Measurements from ENCODE around the gene PITPNM1.
"Not testable (repeated sequence)": the region's sequence is repeated elsewhere in the genome, so short reads cannot be mapped to it uniquely, and the experiment has no call there.

The PITPNM1 gene

GRCh38 chr11:67516806-67517205 lies 11.6 kb upstream of the PITPNM1 start:
- H3K27ac ChIP-seq = no peak overlapping the region
- TF ChIP-seq ZFX (IDR thresholded peaks at IDR 0.05) = no peak
- TF ChIP-seq, protein P1, sequence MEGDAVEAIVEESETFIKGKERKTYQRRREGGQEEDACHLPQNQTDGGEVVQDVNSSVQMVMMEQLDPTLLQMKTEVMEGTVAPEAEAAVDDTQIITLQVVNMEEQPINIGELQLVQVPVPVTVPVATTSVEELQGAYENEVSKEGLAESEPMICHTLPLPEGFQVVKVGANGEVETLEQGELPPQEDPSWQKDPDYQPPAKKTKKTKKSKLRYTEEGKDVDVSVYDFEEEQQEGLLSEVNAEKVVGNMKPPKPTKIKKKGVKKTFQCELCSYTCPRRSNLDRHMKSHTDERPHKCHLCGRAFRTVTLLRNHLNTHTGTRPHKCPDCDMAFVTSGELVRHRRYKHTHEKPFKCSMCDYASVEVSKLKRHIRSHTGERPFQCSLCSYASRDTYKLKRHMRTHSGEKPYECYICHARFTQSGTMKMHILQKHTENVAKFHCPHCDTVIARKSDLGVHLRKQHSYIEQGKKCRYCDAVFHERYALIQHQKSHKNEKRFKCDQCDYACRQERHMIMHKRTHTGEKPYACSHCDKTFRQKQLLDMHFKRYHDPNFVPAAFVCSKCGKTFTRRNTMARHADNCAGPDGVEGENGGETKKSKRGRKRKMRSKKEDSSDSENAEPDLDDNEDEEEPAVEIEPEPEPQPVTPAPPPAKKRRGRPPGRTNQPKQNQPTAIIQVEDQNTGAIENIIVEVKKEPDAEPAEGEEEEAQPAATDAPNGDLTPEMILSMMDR (conservative IDR thresholded peaks at IDR 0.05) = no peak

- TF ChIP-seq, protein P1 (conservative IDR thresholded peaks at IDR 0.05) = no peak
- TF ChIP-seq ZFX (IDR thresholded peaks at IDR 0.05) = no peak
- no peak overlapping the region for H3K27ac ChIP-seq
These were observed 9.0 kb upstream of the PITPNM1 start for GRCh38 chr11:67514116-67514515.

DNA sequence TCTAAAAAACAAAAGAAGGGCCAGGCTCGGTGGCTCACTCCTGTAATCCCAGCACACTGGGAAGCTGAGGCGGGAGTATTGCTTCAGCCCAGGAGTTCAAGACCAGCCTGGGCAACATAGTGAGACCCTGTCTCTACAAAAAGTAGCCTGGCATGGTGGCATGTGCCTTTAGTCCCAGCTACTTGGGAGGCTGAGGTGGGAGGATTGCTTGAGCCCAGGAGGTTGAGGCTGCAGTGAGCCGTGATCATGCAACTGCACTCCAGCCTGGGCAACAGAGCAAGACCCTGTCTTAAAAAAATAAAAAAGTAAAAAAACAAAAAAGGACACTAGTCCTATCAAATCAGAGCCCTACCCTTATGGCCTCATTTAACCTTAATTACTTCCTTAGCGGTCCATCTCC lies 6.4 kb upstream of the PITPNM1 start:
- H3K27ac ChIP-seq = not testable (repeated sequence)

GRCh38 chr11:67510023-67510345 lies 4.8 kb upstream of the PITPNM1 start:
- no peak overlapping the region for H3K27ac ChIP-seq
- TF ChIP-seq, protein P1 (conservative IDR thresholded peaks at IDR 0.05) = no peak
- TF ChIP-seq ZFX (IDR thresholded peaks at IDR 0.05) = no peak

- TF ChIP-seq ZFX (IDR thresholded peaks at IDR 0.05) = no peak
- TF ChIP-seq, protein P1 (conservative IDR thresholded peaks at IDR 0.05) = no peak
- peak overlapping the region; percentile 88 for H3K27ac ChIP-seq
These were observed 3.4 kb upstream of the PITPNM1 start for GRCh38 chr11:67508486-67509121.

DNA sequence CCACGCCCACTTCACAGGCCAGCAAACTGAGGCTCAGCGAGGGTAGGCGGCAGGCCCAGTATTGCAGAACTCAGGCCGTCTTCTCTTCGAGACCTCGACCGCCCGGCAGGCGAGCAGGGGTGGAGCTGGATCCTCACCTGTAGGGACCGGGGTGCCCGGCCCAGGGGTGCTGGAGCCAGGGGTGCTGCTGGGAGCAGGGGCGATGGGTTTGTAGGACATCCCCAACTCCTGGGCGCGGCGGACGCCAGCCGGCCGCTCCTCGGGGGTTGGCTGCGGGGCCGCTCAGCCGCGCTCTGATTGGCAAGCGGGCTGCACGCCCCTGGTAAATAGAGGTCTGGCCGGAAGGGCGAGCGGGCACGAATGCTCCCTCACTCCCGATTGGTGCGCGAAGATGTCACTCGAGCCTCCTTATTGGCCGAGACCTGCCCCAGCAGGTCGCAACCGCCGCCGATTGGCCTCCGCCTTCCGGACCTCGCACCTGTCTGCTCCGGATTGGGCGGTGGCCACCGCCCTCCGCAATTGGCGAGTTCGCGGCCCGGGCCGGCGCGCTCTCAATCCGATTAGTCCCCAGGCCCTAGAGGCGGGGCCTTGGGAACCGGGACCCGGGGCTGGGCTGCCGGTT lies 2.8 kb upstream of the PITPNM1 start, which contains the start of gene CDK2AP2:
Gene CDK2AP2, minus strand, starts transcription at position 299 of the 622 bp plus-strand sequence. Its CDS starts 80 bp downstream, at position 219.
- TF ChIP-seq, protein P1 (conservative IDR thresholded peaks at IDR 0.05) = no peak
- peak; percentile 69; the same call in 1 of the 2 replicates for TF ChIP-seq ZFX (IDR thresholded peaks at IDR 0.05)
- H3K27ac ChIP-seq = peak within 1 kb of the TSS; percentile 88

DNA sequence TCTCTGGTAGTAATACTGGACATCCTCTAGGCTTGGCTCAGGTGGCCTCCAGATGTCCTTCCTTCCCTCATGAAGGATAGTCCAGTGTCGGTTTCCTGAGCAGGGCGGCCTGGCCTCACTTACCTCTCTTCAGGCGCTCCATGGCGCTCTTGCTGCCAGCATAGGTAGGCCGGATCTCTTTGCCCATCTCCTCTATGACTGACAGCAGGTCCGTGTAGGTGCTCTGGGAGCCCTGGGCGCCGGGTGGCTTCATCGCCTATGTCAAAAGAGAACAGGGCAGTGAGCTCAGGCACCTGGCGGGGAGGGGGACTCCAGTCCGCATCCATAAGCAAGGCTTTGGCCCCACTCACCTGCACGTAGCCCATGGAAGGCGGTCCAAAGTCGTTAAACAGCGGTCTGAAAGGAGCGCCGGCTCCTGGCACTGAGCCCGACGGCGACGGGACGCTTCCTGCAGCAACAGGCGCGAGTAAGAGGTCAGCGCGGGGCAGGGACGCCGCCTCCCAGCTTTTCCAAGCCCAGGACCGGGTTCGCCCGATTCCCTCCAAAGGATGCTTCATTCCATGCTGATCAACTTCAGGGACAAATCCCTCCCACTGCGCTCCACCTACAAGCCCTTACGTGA lies 2.2 kb upstream of the PITPNM1 start:
- peak overlapping the region; percentile 88 for H3K27ac ChIP-seq
- TF ChIP-seq, protein P1 (conservative IDR thresholded peaks at IDR 0.05) = no peak
- TF ChIP-seq ZFX (IDR thresholded peaks at IDR 0.05) = no peak
